ENCODE measurements around the gene RHOF.

DNA sequence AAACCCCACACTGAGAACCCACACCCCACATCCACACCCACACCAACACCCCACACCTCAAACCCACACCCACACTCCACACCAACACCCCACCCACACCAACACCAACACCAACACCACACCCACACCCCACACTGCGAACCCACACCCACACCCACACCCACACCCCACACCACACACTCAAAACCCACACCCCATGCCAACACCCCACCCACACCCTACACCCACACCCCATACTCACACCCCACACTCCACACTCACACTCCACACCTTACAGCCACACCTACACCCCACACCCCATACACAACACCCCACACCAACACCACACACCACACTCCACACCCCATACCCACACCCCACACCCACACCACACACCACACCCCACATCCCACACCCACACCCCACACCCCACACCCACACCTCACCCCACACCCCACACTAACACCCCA is 43.0 kb downstream of the RHOF start:
- TF ChIP-seq, protein P1, sequence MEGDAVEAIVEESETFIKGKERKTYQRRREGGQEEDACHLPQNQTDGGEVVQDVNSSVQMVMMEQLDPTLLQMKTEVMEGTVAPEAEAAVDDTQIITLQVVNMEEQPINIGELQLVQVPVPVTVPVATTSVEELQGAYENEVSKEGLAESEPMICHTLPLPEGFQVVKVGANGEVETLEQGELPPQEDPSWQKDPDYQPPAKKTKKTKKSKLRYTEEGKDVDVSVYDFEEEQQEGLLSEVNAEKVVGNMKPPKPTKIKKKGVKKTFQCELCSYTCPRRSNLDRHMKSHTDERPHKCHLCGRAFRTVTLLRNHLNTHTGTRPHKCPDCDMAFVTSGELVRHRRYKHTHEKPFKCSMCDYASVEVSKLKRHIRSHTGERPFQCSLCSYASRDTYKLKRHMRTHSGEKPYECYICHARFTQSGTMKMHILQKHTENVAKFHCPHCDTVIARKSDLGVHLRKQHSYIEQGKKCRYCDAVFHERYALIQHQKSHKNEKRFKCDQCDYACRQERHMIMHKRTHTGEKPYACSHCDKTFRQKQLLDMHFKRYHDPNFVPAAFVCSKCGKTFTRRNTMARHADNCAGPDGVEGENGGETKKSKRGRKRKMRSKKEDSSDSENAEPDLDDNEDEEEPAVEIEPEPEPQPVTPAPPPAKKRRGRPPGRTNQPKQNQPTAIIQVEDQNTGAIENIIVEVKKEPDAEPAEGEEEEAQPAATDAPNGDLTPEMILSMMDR (IDR thresholded peaks at IDR 0.05): no peak
- TF ChIP-seq POLR2A (IDR thresholded peaks at IDR 0.05): no peak
- no peak for TF ChIP-seq EP300 (IDR thresholded peaks at IDR 0.05)

Measured in tibial nerve (tissue), 4 donors.